Endothelial cell of hepatic sinusoid (primary cell): ENCODE data around the gene VPS11.
"Not testable (repeated sequence)": the region's sequence is repeated elsewhere in the genome, so short reads cannot be mapped to it uniquely, and the experiment has no call there.

ENCODE experiments used
- in situ Hi-C: cut with HindIII; loops from 2 replicates; pipeline ENCODE4 v1.10.0; 2017; ENCODE audit warnings: low sequenced_read_pairs

The VPS11 gene

DNA sequence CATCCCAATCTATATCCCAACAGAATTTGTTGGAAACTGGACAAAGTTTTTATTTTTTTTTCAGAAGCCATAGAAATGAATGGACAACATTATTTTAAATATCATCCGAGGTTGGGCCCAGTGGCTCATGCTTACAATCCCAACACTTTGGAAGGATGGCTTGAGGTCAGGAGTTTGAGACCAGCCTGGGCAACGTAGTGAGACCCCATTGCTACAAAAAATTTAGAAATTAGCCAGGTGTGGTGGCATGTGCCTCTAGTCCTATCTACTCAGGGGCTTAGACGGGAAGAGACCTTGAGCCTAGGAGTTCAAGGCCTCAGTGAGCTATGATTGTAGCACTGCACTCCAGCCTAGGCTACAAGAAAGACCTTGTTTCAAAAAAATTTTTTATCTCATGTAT, 32.8 kb upstream of the VPS11 start:
- in situ Hi-C loops, result no loop called here

DNA sequence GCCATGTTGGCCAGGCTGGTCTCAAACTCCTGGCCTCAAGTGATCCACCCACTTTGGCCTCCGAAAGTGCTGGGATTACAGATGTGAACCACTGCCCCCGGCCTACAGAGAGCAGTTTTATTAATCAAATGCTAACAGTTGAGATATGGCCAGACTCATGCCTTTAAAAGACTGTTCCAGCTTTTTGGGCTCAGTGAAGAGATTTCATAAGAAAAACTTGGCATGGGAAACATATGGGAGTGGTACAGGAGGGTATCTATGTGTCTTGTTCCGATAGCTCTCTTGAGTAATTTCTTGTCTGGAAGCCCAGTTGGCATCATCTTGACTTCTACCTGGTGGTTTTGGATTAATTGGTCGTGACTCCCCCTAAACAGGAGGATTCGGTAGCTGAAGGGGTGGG, 28.7 kb upstream of the VPS11 start:
- in situ Hi-C loops, result no loop called here

DNA sequence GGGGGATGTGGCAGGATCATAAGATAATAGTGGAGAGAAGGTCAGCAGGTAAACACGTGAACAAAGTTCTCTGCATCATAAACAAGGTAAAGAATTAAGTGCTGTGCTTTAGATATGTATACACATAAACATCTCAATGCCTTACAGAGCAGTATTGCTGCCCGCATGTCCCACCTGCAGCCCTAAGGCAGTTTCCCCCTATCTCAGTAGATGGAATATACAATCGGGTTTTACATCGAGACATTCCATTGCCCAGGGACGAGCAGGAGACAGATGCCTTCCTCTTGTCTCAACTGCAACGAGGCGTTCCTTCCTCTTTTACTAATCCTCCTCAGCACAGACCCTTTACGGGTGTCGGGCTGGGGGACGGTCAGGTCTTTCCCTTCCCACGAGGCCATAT, 28.1 kb upstream of the VPS11 start:
- in situ Hi-C loops, result not testable (repeated sequence)

DNA sequence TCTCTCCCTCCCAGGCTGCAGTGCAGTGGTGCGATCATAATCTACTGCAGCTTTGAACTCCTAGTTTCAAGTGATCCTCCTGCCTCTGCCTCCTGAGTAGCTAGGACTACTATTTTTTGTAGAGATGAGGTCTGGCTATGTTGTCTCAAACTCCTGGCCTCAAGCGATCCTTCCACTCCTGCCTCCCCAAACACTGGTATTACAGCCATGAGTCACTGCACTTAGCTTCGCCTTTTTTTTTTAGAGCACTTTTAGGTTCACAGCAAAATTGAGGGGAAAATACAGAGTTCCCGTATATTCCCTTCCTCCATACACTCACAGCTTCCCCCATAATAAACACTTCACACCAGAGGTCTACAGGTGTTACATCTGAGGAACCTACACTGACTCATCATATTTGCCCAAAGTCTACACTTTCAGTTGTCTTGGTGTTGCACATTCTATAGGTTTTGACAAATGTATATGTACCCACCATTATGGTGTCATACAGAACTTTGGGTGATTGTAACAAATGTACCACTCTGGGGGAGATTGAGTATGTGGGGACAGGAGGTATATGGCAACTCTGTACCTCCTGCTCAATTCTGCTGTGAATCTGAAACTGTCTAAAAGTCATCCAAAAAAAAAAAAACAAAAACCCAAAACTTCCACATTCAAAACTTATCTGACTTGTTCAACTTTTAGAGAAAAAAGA, 25.6 kb upstream of the VPS11 start:
- in situ Hi-C loops, result no loop called here

DNA sequence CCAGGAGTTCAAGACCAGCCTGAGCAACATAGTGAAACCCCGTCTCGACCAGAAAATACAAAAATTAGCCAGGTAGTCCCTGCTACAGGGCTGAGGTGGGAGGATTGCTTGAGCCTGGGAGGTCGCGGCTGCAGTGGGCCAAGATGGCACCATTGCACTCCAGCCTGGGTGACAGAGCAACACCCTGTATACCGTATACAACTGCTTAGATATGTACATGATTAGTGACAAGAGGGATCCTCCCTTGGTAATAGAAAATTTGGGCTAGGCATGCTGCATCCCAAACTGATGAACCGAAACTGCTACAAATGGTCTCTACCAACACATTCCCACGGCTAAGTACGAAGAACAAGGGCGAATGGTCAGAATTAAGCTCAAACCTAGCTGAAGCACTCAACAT, 24.7 kb upstream of the VPS11 start:
- in situ Hi-C loops, result no loop called here

DNA sequence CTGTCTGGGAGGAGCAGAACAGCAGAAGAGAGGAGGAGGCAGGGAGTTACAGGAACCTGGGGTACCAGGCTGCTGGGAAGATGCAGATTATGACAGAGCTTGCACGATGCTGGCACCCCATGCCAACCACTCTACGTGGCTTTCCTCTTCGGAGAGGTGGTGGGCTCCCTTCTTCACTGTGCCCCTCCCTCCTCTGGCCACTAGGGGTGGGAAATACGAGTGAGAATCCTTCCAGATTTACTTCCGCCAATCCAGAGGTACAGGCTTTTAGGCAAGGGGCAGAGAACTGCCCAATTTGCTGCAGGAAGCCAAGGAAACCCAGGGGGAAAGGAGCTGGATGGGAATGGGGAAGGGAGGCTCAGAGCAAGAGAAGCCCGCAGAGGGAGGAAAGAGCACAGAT, 22.9 kb upstream of the VPS11 start:
- in situ Hi-C loops, result no loop called here

DNA sequence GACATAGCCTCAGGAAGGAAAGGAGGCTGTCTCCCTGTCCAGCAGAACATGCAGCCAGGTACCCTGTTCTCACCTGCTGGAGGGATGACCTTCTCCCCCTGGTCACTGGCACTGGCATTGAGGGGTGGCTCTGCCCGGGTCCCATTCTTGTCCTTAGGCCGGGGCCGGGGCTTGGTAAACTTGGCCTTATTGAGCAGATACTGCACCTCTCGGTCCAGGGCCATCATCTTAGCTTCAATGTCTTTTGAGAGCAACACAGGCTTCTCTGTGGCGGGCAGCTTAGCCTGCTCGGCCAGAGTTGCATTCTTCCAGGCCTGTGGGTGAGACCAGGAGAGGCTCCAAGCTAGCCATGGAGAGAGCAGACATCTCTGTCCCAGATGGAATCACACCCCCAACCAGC, 21.1 kb upstream of the VPS11 start:
- in situ Hi-C loops, result no loop called here

DNA sequence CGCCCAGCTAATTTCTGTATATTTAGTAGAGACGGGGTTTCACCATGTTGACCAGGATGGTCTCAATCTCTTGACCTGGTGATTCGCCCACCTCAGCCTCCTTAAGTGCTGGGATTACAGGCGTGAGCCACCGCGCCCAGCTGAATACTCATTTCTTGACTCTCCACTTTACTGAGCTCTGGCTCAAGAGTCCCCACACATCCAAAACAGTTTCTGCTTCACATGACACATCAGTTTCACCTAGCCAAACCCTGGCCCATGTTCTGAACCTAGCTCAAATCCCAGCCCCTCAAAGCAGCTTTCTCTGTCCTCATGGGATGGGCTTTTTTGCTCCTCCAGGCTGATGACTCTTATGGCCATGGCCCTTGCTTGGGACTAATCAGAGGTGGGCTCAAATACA, 20.4 kb upstream of the VPS11 start:
- in situ Hi-C loops, result no loop called here

DNA sequence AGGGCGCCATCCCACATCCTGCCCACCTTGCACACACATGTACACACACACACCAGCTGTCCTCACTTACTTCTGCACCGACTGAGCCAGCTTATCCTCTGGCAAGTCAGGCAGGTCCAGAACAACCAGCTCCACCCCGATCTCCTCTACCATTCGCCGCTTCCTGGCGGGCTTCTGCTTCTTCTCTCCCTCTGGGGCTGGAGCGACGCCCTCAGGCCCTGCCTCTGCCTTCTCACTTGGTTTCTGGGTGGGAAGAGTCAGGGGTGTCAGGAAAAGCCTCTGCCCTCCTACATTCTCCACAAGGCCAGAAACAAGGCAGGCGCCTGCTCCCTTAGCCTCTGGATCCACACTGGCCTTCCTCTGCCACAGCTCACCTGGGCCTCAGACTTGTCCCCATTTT, 19.0 kb upstream of the VPS11 start:
- in situ Hi-C loops, result no loop called here

DNA sequence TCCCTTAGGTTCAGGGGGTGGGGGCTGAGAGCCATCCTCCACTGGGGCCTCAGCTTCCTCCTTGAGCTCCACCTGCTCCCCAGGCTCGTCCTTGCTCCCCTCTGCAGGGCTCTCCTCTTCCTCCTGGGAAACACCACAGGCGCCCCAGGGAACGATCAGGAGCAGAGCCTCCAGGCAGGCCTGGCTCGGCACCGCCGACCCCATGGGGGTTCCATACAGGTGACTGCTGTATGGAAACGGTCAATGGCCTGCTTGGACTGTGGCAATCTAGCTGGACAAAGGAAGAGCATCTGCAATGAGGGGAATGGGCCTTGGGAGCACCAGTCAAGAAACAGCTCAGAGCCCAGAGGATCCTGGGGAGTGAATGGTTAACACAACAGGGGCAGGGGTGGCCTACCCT, 18.5 kb upstream of the VPS11 start:
- in situ Hi-C loops, result no loop called here

DNA sequence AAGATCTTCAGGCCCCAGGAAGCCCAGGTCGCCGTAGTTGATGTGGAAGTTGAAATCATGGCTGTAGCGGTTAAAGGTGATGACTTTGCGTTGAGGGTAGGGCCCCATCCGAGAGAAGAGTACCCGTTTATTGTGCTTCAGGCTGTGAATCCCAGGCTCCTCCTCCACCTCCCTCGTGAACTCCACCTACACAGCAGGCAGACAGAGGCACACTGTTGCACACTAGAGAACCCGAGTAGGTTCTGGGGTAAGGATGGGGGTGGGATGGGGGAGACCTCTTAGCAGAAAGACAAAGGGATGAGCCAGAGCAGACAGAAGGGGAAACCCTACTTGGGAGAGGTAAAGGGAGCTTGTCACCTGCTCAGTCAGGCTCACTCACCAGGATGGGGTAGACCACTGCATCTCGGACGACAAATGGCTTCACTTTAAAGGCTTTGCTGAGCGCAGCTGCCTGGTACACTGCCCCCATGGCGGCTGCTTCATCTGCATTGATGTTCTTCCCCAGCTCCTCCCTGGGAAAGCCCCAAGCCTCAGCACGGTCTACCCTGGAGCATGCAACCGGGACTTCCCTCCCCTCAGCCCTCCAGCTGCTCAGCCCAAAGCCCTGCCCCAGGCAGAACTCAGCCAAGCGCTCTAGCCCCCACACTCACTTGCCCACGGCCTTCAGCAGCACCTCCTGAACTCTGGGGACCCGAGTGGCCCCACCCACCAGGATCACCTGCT, 16.0 kb upstream of the VPS11 start:
- in situ Hi-C loops, result no loop called here

DNA sequence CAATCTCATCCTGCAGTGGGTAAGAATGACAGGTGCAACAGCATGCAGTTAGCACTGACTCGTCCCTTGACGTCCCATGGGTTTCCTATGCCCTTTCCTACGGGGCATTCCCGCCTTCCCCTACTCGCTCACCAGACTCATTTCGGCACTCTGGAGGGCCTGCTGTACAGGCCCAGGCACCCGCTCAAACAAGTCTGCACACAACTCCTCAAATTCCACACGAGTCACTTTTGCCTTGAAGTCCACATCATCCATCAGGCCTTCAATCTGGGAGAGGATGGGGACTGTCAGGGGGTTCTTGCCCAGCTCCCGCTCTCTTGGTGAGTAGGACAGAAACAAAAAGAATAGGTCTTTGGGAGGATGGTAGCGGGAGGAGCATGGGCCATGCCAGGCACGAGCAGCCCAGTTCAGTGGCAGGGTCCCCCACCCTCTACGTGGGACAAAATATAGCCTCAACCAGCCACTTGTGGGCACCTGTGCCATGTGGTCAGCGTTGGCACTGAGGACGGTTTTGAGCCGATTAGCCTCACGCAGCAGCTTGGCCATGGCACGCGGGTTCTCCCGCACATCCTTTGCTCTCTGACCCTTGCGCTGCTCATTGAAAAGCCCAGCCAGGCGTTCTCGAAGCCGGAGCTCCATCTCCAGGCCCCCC, 15.3 kb upstream of the VPS11 start:
- in situ Hi-C loops, result no loop called here

DNA sequence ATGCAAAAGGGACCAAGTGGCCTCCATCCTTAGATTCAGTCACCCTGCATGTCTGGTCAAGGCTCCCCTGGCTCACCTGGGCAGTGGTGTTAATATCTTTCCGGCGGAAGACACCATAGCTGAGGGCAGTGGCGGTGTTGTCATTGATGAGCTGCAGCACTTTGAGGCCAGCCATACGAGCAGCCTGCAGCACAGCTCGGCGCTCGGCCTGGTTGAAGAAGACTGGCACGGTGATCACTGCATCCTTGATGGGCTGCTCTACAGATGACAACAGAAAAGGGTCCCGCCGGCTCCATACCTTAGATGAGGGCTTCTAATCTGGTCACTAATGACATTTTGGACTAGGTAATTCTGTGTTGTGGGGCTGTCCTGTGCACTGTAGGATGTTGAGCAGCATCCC, 13.2 kb upstream of the VPS11 start:
- in situ Hi-C loops, result no loop called here

DNA sequence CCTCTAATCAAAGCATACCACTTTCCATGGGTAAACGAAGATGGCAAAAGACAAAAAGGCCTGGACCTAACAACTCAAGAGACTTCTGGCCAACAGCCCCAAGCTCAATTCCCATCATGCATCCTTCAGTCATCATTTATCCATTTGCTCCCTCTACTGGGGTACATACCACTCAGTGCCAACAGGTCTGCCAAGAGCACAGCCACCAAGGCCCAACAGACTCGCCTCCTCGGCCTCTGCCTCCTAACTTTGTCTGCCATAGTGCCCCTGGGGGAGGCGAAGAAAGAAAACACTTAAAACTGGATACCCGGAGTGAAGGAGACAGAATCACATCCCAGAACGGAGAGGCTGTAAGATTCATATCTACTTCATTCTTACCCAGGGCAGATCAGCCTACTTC, 11.7 kb upstream of the VPS11 start:
- in situ Hi-C loops, result no loop called here

DNA sequence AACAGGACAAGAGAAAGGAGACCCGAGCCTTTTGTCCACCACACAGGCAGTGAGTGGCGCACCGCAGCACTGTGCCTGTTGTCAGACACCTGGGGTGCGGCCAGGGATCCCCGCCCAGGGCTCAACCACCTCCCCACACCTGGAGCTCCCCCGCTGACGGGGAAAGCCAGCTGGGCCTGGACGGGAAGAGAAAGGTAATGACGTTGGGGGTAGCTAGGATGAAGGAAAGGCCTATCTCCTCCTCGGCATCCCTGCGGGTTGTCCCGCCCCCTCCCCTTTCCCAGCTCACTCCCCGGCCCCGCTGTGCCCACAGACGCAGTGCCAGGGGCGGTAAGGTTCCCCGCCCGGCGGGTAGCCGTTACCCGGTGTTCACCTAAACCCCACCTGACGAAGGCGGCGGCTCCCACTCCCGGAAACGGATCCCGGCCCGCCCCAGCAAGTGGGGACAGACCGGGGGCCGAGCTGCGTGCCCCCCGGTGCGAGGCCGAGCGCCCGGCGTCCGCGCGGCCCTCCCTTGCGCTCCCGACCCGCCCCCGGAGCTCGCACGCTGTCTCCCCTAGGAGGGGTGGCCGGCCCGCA, 11.1 kb upstream of the VPS11 start:
- in situ Hi-C loops, result no loop called here

DNA sequence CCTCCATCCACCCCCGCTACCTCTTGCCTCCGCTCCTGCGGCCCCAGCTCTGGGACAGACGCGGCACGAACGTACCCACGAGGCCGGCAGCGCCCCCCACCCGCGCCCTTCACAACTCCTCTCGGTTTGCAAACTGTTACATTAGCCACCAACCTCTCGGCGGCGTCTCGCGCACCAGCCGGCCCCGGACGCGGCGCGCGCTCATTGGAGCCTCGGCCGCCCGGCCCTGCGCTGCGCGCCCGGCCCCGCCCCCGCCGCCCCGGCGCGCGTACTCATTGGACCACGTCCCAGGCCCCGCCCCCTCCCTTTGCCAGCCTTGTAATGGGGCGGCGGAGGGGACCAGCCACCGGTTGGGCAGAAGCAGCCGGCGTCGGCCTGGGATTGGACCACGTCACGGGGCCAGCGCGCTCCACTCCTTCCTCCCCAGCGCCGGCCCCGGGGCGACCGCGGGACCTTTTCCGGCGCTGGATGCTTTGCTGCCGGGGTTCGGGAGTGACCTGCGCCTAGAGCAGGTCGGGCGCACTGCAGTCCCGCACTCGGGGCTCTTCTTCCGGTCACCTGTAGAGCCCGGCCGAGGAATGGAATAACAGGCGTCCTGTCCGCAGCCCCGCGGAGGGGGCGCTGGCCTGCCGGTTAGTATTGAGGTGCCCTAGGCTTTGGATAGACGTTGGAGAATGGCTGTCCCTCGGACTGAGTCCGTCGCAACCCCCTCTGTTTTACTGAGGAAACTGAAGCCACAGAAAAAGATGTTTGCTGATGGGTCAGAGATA, 10.4 kb upstream of the VPS11 start, which contains the start of gene HYOU1:
TSS of gene HYOU1 (minus strand) at position 206 of the 770 bp plus-strand sequence. CDS start 1,045 bp downstream, outside the sequence.
- in situ Hi-C loops, result no loop called here

DNA sequence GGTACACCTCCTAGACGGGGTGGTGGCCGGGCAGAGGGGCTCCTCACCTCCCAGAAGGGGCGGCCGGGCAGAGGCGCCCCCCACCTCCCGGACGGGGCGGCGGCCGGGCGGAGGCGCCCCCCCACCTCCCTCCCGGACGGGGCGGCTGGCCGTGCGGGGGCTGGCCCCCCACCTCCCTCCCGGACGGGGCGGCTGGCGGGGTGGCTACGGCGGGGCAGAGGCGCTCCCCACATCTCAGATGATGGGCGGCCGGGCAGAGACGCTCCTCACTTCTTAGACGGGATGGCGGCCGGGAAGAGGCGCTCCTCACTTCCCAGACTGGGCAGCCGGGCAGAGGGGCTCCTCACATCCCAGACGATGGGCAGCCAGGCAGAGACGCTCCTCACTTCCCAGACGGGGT, 8.5 kb upstream of the VPS11 start:
- in situ Hi-C loops, result not testable (repeated sequence)

DNA sequence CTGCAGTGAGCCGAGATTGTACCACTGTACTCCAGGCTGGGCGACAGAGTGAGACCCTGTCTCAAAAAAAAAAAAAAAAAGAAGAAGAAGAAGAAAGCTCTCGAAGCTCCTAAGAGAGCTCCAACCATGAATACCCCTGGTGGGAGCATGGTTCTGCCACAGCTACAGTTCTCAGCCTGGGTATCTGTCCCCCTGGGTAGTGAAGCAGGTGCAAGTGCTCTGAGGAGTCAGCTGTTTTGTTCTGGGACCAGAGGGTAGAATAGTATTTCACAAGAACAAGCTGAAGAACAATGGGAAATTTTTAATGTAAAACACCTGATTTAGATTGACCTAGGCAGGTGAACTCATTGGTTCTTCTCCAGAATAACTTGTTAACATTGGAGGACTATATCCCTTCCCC, 6.4 kb upstream of the VPS11 start:
- in situ Hi-C loops, result no loop called here

DNA sequence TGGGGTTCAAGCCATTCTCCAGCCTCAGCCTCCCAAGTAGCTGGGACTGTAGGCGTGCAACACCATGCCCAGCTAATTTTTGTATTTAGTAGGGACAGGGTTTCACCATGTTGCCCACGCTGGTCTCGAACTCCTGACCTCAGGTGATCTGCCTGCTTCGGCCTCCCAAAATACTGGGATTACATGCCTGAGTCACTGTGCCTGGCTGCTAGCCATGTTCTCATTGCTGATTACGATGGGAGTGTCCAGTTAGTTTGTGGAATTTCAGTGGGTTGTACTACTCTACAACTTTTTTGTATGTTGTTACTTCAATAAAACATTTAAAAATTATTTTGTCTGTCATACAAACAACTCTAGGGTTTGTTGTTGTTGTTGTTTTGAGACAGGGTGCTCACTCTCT, 4.8 kb upstream of the VPS11 start:
- in situ Hi-C loops, result no loop called here

DNA sequence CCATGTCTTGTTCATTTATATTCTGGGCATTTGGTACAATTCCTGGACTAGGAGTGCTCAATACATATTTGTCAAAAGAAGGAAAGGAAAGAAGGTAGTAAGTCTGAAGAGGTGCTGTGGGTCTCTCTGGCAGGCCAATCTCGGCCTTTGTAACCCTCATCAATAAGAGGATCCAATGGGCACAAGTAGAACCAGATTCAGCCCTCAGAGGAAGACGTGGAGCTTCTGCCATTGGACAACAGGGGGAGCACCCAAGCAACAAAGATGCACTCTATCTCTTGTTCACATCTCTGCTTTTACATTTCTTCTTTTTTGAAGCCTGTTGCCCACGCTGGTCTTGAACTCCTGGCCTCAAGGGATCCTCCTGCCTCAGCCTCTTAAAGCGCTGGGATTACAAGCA, 2.2 kb upstream of the VPS11 start:
- in situ Hi-C loops, result no loop called here

DNA sequence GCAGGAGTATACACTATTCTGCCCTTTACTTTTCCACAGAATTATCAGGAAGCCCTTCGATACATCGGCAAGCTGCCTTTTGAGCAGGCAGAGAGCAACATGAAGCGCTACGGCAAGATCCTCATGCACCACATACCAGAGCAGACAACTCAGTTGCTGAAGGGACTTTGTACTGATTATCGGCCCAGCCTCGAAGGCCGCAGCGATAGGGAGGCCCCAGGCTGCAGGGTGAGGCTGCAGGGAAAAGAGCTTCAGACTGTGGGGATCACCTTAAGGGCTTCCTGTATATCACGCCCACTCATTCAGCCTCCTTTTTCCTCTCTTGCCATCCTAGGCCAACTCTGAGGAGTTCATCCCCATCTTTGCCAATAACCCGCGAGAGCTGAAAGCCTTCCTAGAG, 10.2 kb downstream of the VPS11 start:
- in situ Hi-C loops, result no loop called here
